H1 (cell line): ENCODE data around the gene RNF215.

Experiments used
- ATF2 ChIP-seq: IDR thresholded peaks from 2 replicates; pipeline ENCODE4 v1.6.1; 2012; ENCODE audit warnings: low read length, inconsistent platforms
- CTCF ChIP-seq, 3 experiments: IDR thresholded peaks; 1 replicate in 2 of 3; 2 replicates in 1 of 3; pipeline versions ENCODE4 v1.5.1 to v1.6.1; 2011; ENCODE audit warnings: low read length in 3 of 3, mild to moderate bottlenecking in 3 of 3, inconsistent platforms in 2 of 3, low read depth in 1 of 3, moderate library complexity in 1 of 3; ENCODE audit not compliant: insufficient read depth in 1 of 3; ENCODE audit errors: control extremely low read depth in 1 of 3
- EP300 ChIP-seq, 2 experiments: IDR thresholded peaks; 1 replicate in 1 of 2; 2 replicates in 1 of 2; pipeline ENCODE4 v1.6.1; 2011 to 2012; ENCODE audit warnings: low read depth in 2 of 2, low read length in 2 of 2, mild to moderate bottlenecking in 2 of 2, borderline replicate concordance in 1 of 2, inconsistent platforms in 1 of 2, moderate library complexity in 1 of 2
- EZH2 ChIP-seq: fragments of 200-600 bp; sonication (generic); IDR thresholded peaks from 2 replicates; pipeline ENCODE4 v1.7.1; 2012; ENCODE audit warnings: low read depth, mild to moderate bottlenecking, moderate library complexity, low read length, inconsistent platforms; ENCODE audit not compliant: severe bottlenecking
- MAX ChIP-seq: IDR thresholded peaks from 2 replicates; pipeline ENCODE4 v1.6.1; 2012; ENCODE audit warnings: inconsistent platforms
- POLR2A ChIP-seq, 2 experiments: IDR thresholded peaks; 1 replicate in 1 of 2; 2 replicates in 1 of 2; pipeline ENCODE4 v1.6.1; 2011; ENCODE audit warnings: low read depth in 2 of 2, low read length in 2 of 2, mild to moderate bottlenecking in 2 of 2; ENCODE audit errors: control extremely low read depth in 1 of 2
- POLR2AphosphoS5 ChIP-seq: IDR thresholded peaks from 2 replicates; pipeline ENCODE4 v1.6.1; 2011; ENCODE audit warnings: low read depth, low read length
- SIN3A ChIP-seq, 2 experiments: IDR thresholded peaks in 1 of 2; conservative IDR thresholded peaks in 1 of 2; 2 replicates each; pipeline ENCODE4 v1.6.1; 2011 to 2012; ENCODE audit warnings: low read length in 2 of 2, improper control_type of control experiment in 1 of 2, low read depth in 1 of 2, mild to moderate bottlenecking in 1 of 2
- SIRT6 ChIP-seq: IDR thresholded peaks from one replicate; pipeline ENCODE4 v1.7.1; 2012; ENCODE audit warnings: low read length, inconsistent platforms

- TF ChIP-seq CTCF (IDR thresholded peaks at IDR 0.05; ENCODE audit: control extremely low read depth in 1 of 3, insufficient read depth in 1 of 3, low read depth in 1 of 3, low read length in 3 of 3) (no peak), EP300 (IDR thresholded peaks at IDR 0.05; ENCODE audit: borderline replicate concordance in 1 of 2, low read depth in 2 of 2, low read length in 2 of 2) (no peak), MAX (no peak), POLR2AphosphoS5 (no peak), POLR2A (IDR thresholded peaks at IDR 0.05; ENCODE audit: control extremely low read depth in 1 of 2, low read depth in 2 of 2, low read length in 2 of 2) (no peak), SIRT6 (no peak), ATF2 (no peak), SIN3A (conservative IDR thresholded peaks at IDR 0.05 in 1 of 2, IDR thresholded peaks at IDR 0.05 in 1 of 2; ENCODE audit: low read depth in 1 of 2, low read length in 2 of 2) (no peak), EZH2 (no peak)
These were observed 45.3 kb upstream of the RNF215 start for GRCh38 chr22:30432520-30432919.
